Prostate gland (tissue), 2 donors: Measurements from ENCODE around the gene ST7L. TPM values are rescaled to one million over a fixed set of nuclear protein-coding genes. Genes with fewer than 3 reads are reported as not detected.

Source experiments
- DNase-seq: peaks from one replicate; pipeline ENCODE4 v3.0.0-alpha.2; 2019; ENCODE audit warnings: low spot score
- H3K27ac ChIP-seq, 2 donors: fragments of 200-600 bp; sonication (generic); 2 replicates each; pipeline ENCODE4 v1.5.1; 2017 to 2019
- H3K27me3 ChIP-seq: fragments of 200-600 bp; sonication (generic); replicated peaks from 2 replicates; pipeline ENCODE4 v1.5.1; 2019; ENCODE audit not compliant: insufficient read depth
- H3K36me3 ChIP-seq, 2 donors: fragments of 200-600 bp; sonication (generic); 1 replicate in 1 of 2; 2 replicates in 1 of 2; pipeline versions ENCODE4 v1.5.1 to v1.8.1; 2017 to 2019
- H3K4me1 ChIP-seq: fragments of 200-600 bp; sonication (generic); replicated peaks from 2 replicates; pipeline ENCODE4 v1.5.1; 2019
- H3K4me3 ChIP-seq, 2 donors: fragments of 200-600 bp; sonication (generic); 2 replicates each; pipeline ENCODE4 v1.5.1; 2017 to 2019
- H3K9me3 ChIP-seq: fragments of 200-600 bp; sonication (generic); 2 replicates; pipeline ENCODE4 v1.5.1; 2017
- POLR2A ChIP-seq: fragments of 450-650 bp; IDR thresholded peaks from one replicate; pipeline ENCODE4 v1.6.1; 2016; ENCODE audit warnings: antibody characterized with exemption, mild to moderate bottlenecking
- POLR2AphosphoS5 ChIP-seq: sonication (generic); formaldehyde crosslinking; IDR thresholded peaks from one replicate; pipeline ENCODE4 v1.6.1; 2017; ENCODE audit warnings: antibody characterized with exemption
- WGBS: methylation state at CpG from one replicate; pipeline ENCODE4 v1.1.5; 2018; 5-methylcytosine and 5-hydroxymethylcytosine counted together
- intact Hi-C: fragments of 100-400 bp; cut with DNase I; formaldehyde crosslinking; loops from one replicate; pipeline ENCODE4 v1.14.2; 2022
- total RNA-seq, 2 donors: library from RNA; depleted of rRNA; stranded (reverse); fragments of >200 nt; gene quantifications; one replicate each; pipeline ENCODE4 v1.1.0, GENCODE V29; 2016
- TF ChIP-seq, protein P1 (sequence below), 4 experiments: fragments of 200-600 bp in 2 of 4; fragments of 450-650 bp in 2 of 4; sonication (generic) in 2 of 4; IDR thresholded peaks; 1 replicate in 3 of 4; 2 replicates in 1 of 4; pipeline ENCODE4 v1.5.1; 2016 to 2019; ENCODE audit warnings: antibody characterized with exemption in 4 of 4, mild to moderate bottlenecking in 2 of 4, moderate library complexity in 2 of 4

The ST7L gene
- total RNA-seq, 2 donors from 2014 or later: 22.7 to 28.4 TPM

DNA sequence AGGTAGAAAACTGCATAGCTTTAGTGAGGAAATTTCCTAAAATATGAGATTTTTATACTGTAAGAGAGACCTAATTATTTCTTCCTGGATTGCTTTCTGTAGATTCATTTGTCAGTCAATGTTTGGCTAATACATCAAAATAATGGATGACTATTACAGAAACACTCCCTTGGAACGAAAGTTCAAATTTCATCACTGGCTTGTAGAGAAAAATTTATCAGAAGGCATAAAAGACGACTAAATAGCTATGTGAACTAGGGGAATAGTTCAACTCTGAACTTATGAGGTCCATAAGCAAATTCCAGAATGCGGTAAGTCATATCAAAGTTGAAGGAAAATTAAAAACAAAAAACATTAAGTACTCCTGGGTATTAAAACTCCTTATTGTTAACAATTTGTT is 74.2 kb downstream of the ST7L start:
- Histone ChIP-seq H3K27me3 (no peaks in the 10 kb centered on the region), H3K4me1 (no peaks in the 10 kb centered on the region), H3K27ac (no peak overlapping the region), H3K36me3 (no peaks in the 10 kb centered on the region), H3K9me3 (no peaks in the 10 kb centered on the region), H3K4me3 (no peak overlapping the region)
- WGBS: 85% methylated on average over 3 of the region's 3 CpGs
- TF ChIP-seq POLR2AphosphoS5: no peak
- TF ChIP-seq, protein P1, sequence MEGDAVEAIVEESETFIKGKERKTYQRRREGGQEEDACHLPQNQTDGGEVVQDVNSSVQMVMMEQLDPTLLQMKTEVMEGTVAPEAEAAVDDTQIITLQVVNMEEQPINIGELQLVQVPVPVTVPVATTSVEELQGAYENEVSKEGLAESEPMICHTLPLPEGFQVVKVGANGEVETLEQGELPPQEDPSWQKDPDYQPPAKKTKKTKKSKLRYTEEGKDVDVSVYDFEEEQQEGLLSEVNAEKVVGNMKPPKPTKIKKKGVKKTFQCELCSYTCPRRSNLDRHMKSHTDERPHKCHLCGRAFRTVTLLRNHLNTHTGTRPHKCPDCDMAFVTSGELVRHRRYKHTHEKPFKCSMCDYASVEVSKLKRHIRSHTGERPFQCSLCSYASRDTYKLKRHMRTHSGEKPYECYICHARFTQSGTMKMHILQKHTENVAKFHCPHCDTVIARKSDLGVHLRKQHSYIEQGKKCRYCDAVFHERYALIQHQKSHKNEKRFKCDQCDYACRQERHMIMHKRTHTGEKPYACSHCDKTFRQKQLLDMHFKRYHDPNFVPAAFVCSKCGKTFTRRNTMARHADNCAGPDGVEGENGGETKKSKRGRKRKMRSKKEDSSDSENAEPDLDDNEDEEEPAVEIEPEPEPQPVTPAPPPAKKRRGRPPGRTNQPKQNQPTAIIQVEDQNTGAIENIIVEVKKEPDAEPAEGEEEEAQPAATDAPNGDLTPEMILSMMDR (IDR thresholded peaks at IDR 0.05): no peak
- no peak for TF ChIP-seq POLR2A
- no peak for DNase-seq
- intact Hi-C loops: no loop called here

DNA sequence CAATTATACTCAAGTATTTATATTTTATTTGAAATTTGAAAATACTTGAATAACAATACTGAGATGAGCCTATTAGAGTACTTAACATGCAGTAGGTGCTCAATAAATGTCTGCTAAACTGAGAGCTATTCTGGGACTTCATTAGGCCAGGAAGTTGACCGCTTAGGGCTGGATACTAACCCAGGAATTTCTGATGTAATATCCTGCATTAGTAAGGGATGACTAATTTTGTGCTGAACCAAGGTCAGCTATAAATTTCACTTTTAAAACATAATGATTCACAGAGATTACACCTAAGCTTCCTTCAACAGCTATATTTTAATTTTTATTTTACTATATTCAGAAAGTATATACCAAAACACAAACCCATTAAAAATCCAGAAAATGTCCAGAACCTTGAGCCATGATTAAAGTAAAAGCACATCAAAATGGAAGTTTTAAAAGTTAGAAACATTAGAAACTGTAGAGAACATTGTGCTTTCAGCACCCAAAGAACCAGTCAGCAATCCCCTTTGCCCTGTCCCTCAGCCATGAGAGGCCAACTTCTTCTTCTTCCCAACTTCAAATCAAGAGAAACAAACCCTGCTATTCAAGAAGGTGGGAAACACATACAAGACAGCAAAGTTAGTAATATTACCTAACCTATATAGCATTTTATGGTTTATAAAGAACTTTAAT is 74.8 kb downstream of the ST7L start:
- Histone ChIP-seq H3K27ac (no peak overlapping the region), H3K4me1 (no peaks in the 10 kb centered on the region), H3K36me3 (no peaks in the 10 kb centered on the region), H3K9me3 (no peaks in the 10 kb centered on the region), H3K4me3 (no peak overlapping the region), H3K27me3 (no peaks in the 10 kb centered on the region)
- WGBS: 53% methylated on average over 1 of the region's 1 CpG
- intact Hi-C loops: no loop called here
- TF ChIP-seq POLR2AphosphoS5: peak; percentile 22
- TF ChIP-seq POLR2A: no peak
- no peak for DNase-seq

DNA sequence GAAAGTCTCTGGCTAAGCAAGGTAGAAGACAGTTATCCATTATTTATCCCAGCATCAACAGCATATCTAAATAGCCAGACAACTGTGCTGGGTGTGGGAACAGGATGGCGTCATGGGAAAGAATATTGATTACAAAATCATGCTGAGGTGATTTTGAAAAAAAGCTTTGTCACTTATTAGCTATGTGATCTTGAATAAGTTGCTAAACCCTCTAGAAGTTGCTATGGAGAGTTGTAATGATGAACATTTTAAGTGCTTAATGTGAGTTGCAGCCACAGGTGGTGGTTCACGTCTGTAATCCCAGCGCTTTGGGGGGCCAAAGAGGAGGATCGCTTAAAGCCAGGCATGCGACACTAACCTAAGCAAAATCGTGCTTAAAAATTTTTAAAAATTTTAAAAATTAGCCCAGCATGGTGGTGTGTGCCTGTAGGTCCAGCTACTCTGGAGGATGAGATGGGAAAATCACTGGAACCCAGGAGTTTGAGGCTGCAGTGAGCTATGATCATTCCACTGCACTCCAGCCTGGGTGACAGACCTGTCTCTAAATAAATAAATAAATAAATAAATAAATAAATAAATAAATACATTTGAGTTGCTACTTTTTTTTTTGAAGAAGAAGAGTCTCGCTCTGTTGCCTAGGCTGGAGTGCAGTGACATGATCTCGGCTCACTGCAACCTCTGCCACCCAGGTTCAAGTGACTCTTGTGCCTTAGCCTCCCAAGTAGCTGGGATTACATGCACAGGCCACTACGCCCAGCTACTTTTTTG is 76.6 kb downstream of the ST7L start:
- Histone ChIP-seq H3K4me1 (no peaks in the 10 kb centered on the region), H3K4me3 (no peak overlapping the region), H3K36me3 (no peaks in the 10 kb centered on the region), H3K9me3 (no peaks in the 10 kb centered on the region), H3K27ac (no peak overlapping the region), H3K27me3 (no peaks in the 10 kb centered on the region)
- TF ChIP-seq POLR2A (no peak), POLR2AphosphoS5 (no peak)
- TF ChIP-seq, protein P1 (IDR thresholded peaks at IDR 0.05): no peak
- intact Hi-C loops: no loop called here
- 96% methylated on average over 9 of the region's 9 CpGs for WGBS
- no peak for DNase-seq

DNA sequence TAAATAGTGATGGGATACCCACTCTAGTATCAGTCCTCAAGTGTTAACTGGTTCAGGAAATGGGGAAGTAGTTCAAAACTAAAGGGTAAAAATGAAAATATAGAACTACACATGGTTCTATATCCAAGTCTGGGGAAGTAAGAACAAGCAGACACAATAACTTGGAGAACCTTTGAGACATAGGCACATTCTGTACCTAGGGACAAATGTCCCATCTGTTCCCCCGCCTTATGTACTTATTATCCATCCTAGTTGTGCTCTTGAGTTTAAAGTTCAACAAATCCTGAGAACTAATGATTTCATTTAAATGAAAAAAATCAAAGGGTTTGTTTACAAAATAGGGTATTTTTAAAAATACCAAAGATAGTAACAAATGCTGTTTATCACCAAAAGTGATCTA is 77.6 kb downstream of the ST7L start:
- Histone ChIP-seq H3K36me3 (no peaks in the 10 kb centered on the region), H3K27ac (no peak overlapping the region), H3K4me1 (no peaks in the 10 kb centered on the region), H3K4me3 (no peak overlapping the region), H3K27me3 (no peaks in the 10 kb centered on the region), H3K9me3 (no peaks in the 10 kb centered on the region)
- TF ChIP-seq, protein P1 (IDR thresholded peaks at IDR 0.05): no peak
- no peak for TF ChIP-seq POLR2A
- no peak for TF ChIP-seq POLR2AphosphoS5
- intact Hi-C loops: no loop called here
- 48% methylated on average over 1 of the region's 1 CpG for WGBS
- DNase-seq: no peak

DNA sequence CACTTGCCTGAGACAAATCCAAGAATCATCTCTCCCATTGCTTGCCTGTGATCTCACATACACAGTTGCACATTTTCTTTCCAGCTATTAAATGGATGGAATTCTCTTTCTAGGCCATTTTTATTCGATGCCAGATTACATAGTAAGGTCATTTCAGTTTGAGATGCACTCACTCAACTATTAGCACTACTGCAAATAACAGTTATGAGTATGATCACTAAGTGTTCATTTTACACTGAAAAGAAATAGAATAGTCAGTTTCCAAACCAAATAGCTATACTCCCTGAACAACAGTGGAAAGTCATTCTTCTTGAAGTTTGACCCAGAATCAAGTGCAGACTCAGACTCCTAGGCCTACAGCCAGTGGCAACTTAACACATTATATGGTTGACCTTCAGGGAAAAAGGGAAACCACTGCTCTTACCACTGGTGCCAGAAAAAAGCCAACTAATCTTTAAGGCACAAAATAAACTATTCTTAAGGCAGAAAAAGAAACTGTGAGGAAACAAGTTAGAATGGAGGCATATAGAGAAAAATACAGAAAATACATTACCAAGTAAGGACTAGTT is 78.6 kb downstream of the ST7L start:
- H3K27ac ChIP-seq: no peak overlapping the region
- no peak for TF ChIP-seq POLR2AphosphoS5
- no peak for TF ChIP-seq POLR2A
- TF ChIP-seq, protein P1 (IDR thresholded peaks at IDR 0.05): no peak
- intact Hi-C loops: no loop called here
- H3K36me3 ChIP-seq: no peaks in the 10 kb centered on the region
- WGBS: 67% methylated on average over 1 of the region's 1 CpG
- no peaks in the 10 kb centered on the region for H3K9me3 ChIP-seq
- H3K4me3 ChIP-seq: no peak overlapping the region
- DNase-seq: no peak
- H3K4me1 ChIP-seq: no peaks in the 10 kb centered on the region
- H3K27me3 ChIP-seq: no peaks in the 10 kb centered on the region
